H1 (cell line): ENCODE results near the gene DTD1. TPM values are rescaled to one million over a fixed set of nuclear protein-coding genes. Genes with fewer than 3 reads are reported as not detected.
A peak's percentile ranks its signal among the peaks of the same experiment; 100 is the strongest.

Source experiments
- CTCF ChIA-PET: fragments of 300-600 bp; sonication (Branson Sonifier 250); formaldehyde crosslinking; loops from one replicate; lab custom pipeline; 2021; ENCODE audit not compliant: partially characterized antibody; lab: Charles Lee
- POLR2A ChIA-PET: fragments of 300-600 bp; sonication (Branson Sonifier 250); formaldehyde crosslinking; loops from one replicate; lab custom pipeline; 2021; ENCODE audit warnings: inconsistent platforms; ENCODE audit not compliant: partially characterized antibody; lab: Charles Lee
- DNase-seq, 2 experiments: peaks; one replicate each; pipeline versions ENCODE4 v3.0.0 to v3.0.0-alpha.2; 2010 to 2022; ENCODE audit warnings: low spot score in 2 of 2, low read depth in 1 of 2, mixed read lengths in 1 of 2
- FAIRE-seq: peaks from 2 replicates; lab custom pipeline; 2011; peaks lifted over from hg19 to GRCh38; lab: Jason Lieb, UNC
- H2AFZ ChIP-seq: 2 replicates; pipeline ENCODE4 v1.8.1; 2012; ENCODE audit warnings: low read length, inconsistent platforms
- H2AK5ac ChIP-seq: 2 replicates; pipeline ENCODE4 v1.6.1; 2013; ENCODE audit warnings: low read depth, low read length
- H2BK120ac ChIP-seq: replicated peaks from 2 replicates; pipeline ENCODE3; 2013; ENCODE audit warnings: low read depth, low read length, inconsistent platforms
- H2BK12ac ChIP-seq: 2 replicates; pipeline ENCODE4 v1.6.1; 2013; ENCODE audit warnings: low read depth, low read length
- H2BK15ac ChIP-seq: 2 replicates; pipeline ENCODE4 v1.6.1; 2013; ENCODE audit warnings: low read length
- H2BK20ac ChIP-seq: 2 replicates; pipeline ENCODE4 v1.6.1; 2013; ENCODE audit warnings: low read length
- H2BK5ac ChIP-seq: 2 replicates; pipeline ENCODE4 v1.6.1; 2013; ENCODE audit warnings: low read depth, low read length
- H3K14ac ChIP-seq: 2 replicates; pipeline ENCODE4 v1.6.1; 2013; ENCODE audit warnings: inconsistent platforms; ENCODE audit not compliant: insufficient read length
- H3K18ac ChIP-seq: 2 replicates; pipeline ENCODE4 v1.6.1; 2013; ENCODE audit warnings: low read length; ENCODE audit errors: extremely low read depth
- H3K23ac ChIP-seq: 2 replicates; pipeline ENCODE4 v1.6.1; 2013; ENCODE audit warnings: inconsistent platforms; ENCODE audit not compliant: insufficient read length
- H3K23me2 ChIP-seq: 2 replicates; pipeline ENCODE4 v1.6.1; 2013; ENCODE audit warnings: low read depth, low read length
- H3K27ac ChIP-seq: 2 replicates; pipeline ENCODE4 v1.6.1; 2011; ENCODE audit warnings: low read depth, low read length, inconsistent platforms
- H3K27me3 ChIP-seq, 4 experiments: replicated peaks in 1 of 4; 1 replicate in 1 of 4; 2 replicates in 3 of 4; pipeline versions ENCODE4 v1.6.1 to v1.8.1; 2011 to 2013; ENCODE audit warnings: low read length in 3 of 4, mild to moderate bottlenecking in 3 of 4, inconsistent platforms in 2 of 4, mixed read lengths in 2 of 4, moderate library complexity in 1 of 4; ENCODE audit not compliant: control insufficient read depth in 3 of 4, insufficient read depth in 3 of 4; ENCODE audit errors: extremely low read depth in 1 of 4
- H3K36me3 ChIP-seq, 4 experiments: 2 replicates each; pipeline versions ENCODE4 v1.6.1 to v1.8.1; 2011 to 2013; ENCODE audit warnings: mild to moderate bottlenecking in 4 of 4, low read length in 3 of 4, moderate library complexity in 2 of 4, control low read depth in 1 of 4, inconsistent platforms in 1 of 4; ENCODE audit not compliant: insufficient read depth in 4 of 4, control insufficient read depth in 2 of 4
- H3K4ac ChIP-seq: replicated peaks from 2 replicates; pipeline ENCODE3; 2013; ENCODE audit warnings: low read length, low read depth, mixed read lengths, inconsistent platforms; ENCODE audit not compliant: insufficient read length
- H3K4me1 ChIP-seq, 4 experiments: replicated peaks in 1 of 4; 1 replicate in 1 of 4; 2 replicates in 3 of 4; pipeline versions ENCODE4 v1.6.1 to v1.8.1; 2011 to 2013; ENCODE audit warnings: low read length in 3 of 4, inconsistent platforms in 2 of 4, mixed read lengths in 1 of 4; ENCODE audit not compliant: insufficient read depth in 4 of 4, control insufficient read depth in 3 of 4
- H3K4me2 ChIP-seq, 2 experiments: 2 replicates each; pipeline versions ENCODE4 v1.6.1 to v1.8.1; 2011 to 2013; ENCODE audit warnings: low read depth in 2 of 2, low read length in 2 of 2, control low read depth in 1 of 2, inconsistent platforms in 1 of 2, mild to moderate bottlenecking in 1 of 2; ENCODE audit not compliant: insufficient read depth in 1 of 2
- H3K4me3 ChIP-seq, 4 experiments: fragments of 200-600, 300-600 bp in 1 of 4; sonication (generic), shearing (Covaris generic), sonication (Bioruptor Twin) in 1 of 4; 2 replicates each; pipeline versions ENCODE4 v1.5.1 to v1.8.1; 2011 to 2016; ENCODE audit warnings: low read length in 4 of 4, low read depth in 3 of 4, control low read depth in 2 of 4, inconsistent platforms in 2 of 4, mild to moderate bottlenecking in 2 of 4, mixed read lengths in 1 of 4, moderate library complexity in 1 of 4; ENCODE audit not compliant: insufficient read depth in 2 of 4; ENCODE audit errors: extremely low read depth in 1 of 4
- H3K56ac ChIP-seq: replicated peaks from 2 replicates; pipeline ENCODE3; 2013; ENCODE audit warnings: low read depth, mild to moderate bottlenecking, mixed read lengths, low read length, inconsistent platforms; ENCODE audit not compliant: insufficient read length
- H3K79me1 ChIP-seq: 2 replicates; pipeline ENCODE4 v1.6.1; 2013; ENCODE audit warnings: low read depth, low read length, control low read depth
- H3K79me2 ChIP-seq, 2 experiments: 2 replicates each; pipeline versions ENCODE4 v1.6.1 to v1.8.1; 2012 to 2013; ENCODE audit warnings: low read length in 2 of 2, mild to moderate bottlenecking in 2 of 2, inconsistent platforms in 1 of 2; ENCODE audit not compliant: insufficient read depth in 2 of 2, control insufficient read depth in 1 of 2
- H3K9ac ChIP-seq, 4 experiments: replicated peaks in 1 of 4; 1 replicate in 1 of 4; 2 replicates in 3 of 4; pipeline versions ENCODE4 v1.6.1 to v1.8.1; 2011 to 2013; ENCODE audit warnings: low read depth in 3 of 4, low read length in 3 of 4, control low read depth in 2 of 4, mild to moderate bottlenecking in 2 of 4, moderate library complexity in 2 of 4, inconsistent platforms in 1 of 4; ENCODE audit errors: extremely low read depth in 1 of 4
- H3K9me3 ChIP-seq, 2 experiments: 2 replicates each; pipeline versions ENCODE4 v1.6.1 to v1.8.1; 2012 to 2013; ENCODE audit warnings: mild to moderate bottlenecking in 2 of 2, moderate library complexity in 2 of 2, control low read depth in 1 of 2, inconsistent platforms in 1 of 2, low read depth in 1 of 2, low read length in 1 of 2, mixed read lengths in 1 of 2; ENCODE audit not compliant: insufficient read depth in 2 of 2
- H4K20me1 ChIP-seq, 2 experiments: replicated peaks in 1 of 2; 2 replicates each; pipeline versions ENCODE3 to v1.8.1; 2011 to 2013; ENCODE audit warnings: inconsistent platforms in 2 of 2, low read length in 2 of 2, mild to moderate bottlenecking in 1 of 2; ENCODE audit not compliant: insufficient read depth in 2 of 2, control insufficient read depth in 1 of 2
- H4K5ac ChIP-seq: 2 replicates; pipeline ENCODE4 v1.6.1; 2013; ENCODE audit warnings: low read length, low read depth, mixed read lengths, inconsistent platforms; ENCODE audit not compliant: insufficient read length
- H4K8ac ChIP-seq: 2 replicates; pipeline ENCODE4 v1.8.0; 2013; ENCODE audit warnings: mild to moderate bottlenecking, moderate library complexity, low read length, inconsistent platforms; ENCODE audit not compliant: insufficient read depth; ENCODE audit errors: extremely low read depth
- H4K91ac ChIP-seq: replicated peaks from 2 replicates; pipeline ENCODE3; 2013; ENCODE audit warnings: low read length, mixed read lengths, inconsistent platforms; ENCODE audit not compliant: insufficient read length
- BRCA1 ChIP-seq: IDR thresholded peaks from 2 replicates; pipeline ENCODE4 v1.6.1; 2012; ENCODE audit warnings: low read depth, low read length, improper control_type of control experiment
- E2F6 ChIP-seq: IDR thresholded peaks from 2 replicates; pipeline ENCODE4 v1.6.1; 2012; ENCODE audit warnings: inconsistent platforms
- KDM5A ChIP-seq: fragments of 200-600 bp; IDR thresholded peaks from 2 replicates; pipeline ENCODE4 v1.7.1; 2012; ENCODE audit warnings: mild to moderate bottlenecking, low read length, inconsistent platforms, mixed read lengths
- SAP30 ChIP-seq: fragments of 300-600 bp; sonication (generic); IDR thresholded peaks from 2 replicates; pipeline ENCODE4 v1.7.1; 2012; ENCODE audit warnings: low read length, moderate library complexity, mild to moderate bottlenecking, inconsistent platforms; ENCODE audit not compliant: insufficient read depth, insufficient replicate concordance
- SRF ChIP-seq: IDR thresholded peaks from 2 replicates; pipeline ENCODE4 v1.6.1; 2011; ENCODE audit warnings: mild to moderate bottlenecking, low read depth, low read length, moderate library complexity
- ZNF274 ChIP-seq: IDR thresholded peaks from 2 replicates; pipeline ENCODE4 v1.7.0; 2012; ENCODE audit warnings: low read length, borderline replicate concordance; ENCODE audit errors: extremely low read depth
- WGBS, 2 experiments: shearing (Covaris generic) in 1 of 2; methylation state at CpG; one replicate each; pipeline versions ENCODE4 v1.1.6 to v1.1.7; 2013 to 2015; ENCODE audit warnings: low lambda C conversion rate in 2 of 2, mixed read lengths in 2 of 2, inconsistent platforms in 1 of 2, low coverage in 1 of 2, missing lambda C conversion rate in 1 of 2; ENCODE audit not compliant: insufficient replicate concordance in 2 of 2, insufficient coverage in 1 of 2, insufficient read length in 1 of 2; ENCODE audit errors: extremely low coverage in 1 of 2, missing lambda C conversion rate in 1 of 2; 5-methylcytosine and 5-hydroxymethylcytosine counted together
- long read RNA-seq, 2 experiments: library from RNA in 1 of 2; library from capped mRNA in 1 of 2; stranded (forward); transcript quantifications; one replicate each; pipeline ENCODE4 v2.0.0, GENCODE V29; 2021; ENCODE audit warnings: inconsistent platforms in 1 of 2
- polyA minus RNA-seq, 3 experiments: library from RNA; depleted of rRNA, polyadenylated mRNA; stranded (reverse); fragments of >200 nt; gene quantifications; 1 replicate in 2 of 3; 2 replicates in 1 of 3; pipeline ENCODE4 v1.2.3, GENCODE V29; 2011
- polyA plus RNA-seq, 7 experiments: library from polyadenylated mRNA; depleted of rRNA in 3 of 7; stranded (reverse) in 5 of 7; unstranded in 2 of 7; fragments of >200 nt in 5 of 7; fragments of 200-250 nt in 2 of 7; gene quantifications; 1 replicate in 5 of 7; 2 replicates in 1 of 7; 4 replicates in 1 of 7; pipeline versions ENCODE4 v1.2.1 to v1.2.3, GENCODE V29; 2011 to 2013; ENCODE audit warnings: missing spikeins in 2 of 7, mixed read lengths in 2 of 7
- total RNA-seq: library from RNA; stranded (reverse); fragmentation: NEBNext Ultra II Directional; extraction: Animal tissue kit (Norgen Biotek cat#: 25700); gene quantifications from 2 replicates; pipeline ENCODE4 v1.2.1, GENCODE V29; 2021

Gene DTD1
- total RNA-seq (66.6 and 72.1 TPM in 2 replicates), polyA plus RNA-seq (2011; rRNA removed) (49.7 and 57.4 TPM in 2 replicates), polyA minus RNA-seq (2011; rRNA and poly(A)+ RNA removed) (24.6 and 31.0 TPM in 2 replicates)
- 80.0 TPM for polyA plus RNA-seq (2011; cell fraction: cytosol; rRNA removed)
- 33.4 TPM for polyA plus RNA-seq (2011; cell fraction: nucleus; rRNA removed)
- polyA plus RNA-seq (2012, experiment 1 of 2) = 77.2 to 88.5 TPM (median 79.3 TPM) in 4 replicates
- 47.0 TPM for polyA plus RNA-seq (2012, experiment 2 of 2)
- polyA plus RNA-seq (2013, experiment 1 of 2) = 61.8 TPM
- polyA plus RNA-seq (2013, experiment 2 of 2) = 65.6 TPM
- 20.8 TPM for polyA minus RNA-seq (2011; cell fraction: cytosol; rRNA and poly(A)+ RNA removed)
- 25.4 TPM for polyA minus RNA-seq (2011; cell fraction: nucleus; rRNA and poly(A)+ RNA removed)
- long read RNA-seq, experiment 1, transcript DTD1-201 (6 exons, 1,387 nt) = major isoform, 39 of 75 reads
- long read RNA-seq, experiment 1, partial matches to known transcripts = 33 of 75 reads
- long read RNA-seq, experiment 1, other reads (novel, unspliced or antisense) = 3 of 75 reads
- long read RNA-seq, experiment 2, transcript DTD1-201 (6 exons, 1,387 nt) = major isoform, 30 of 42 reads
- long read RNA-seq, experiment 2, partial matches to known transcripts = 11 of 42 reads
- long read RNA-seq, experiment 2, other reads (novel, unspliced or antisense) = 1 of 42 reads

GRCh38 chr20:18587665-18588573, at the start of gene DTD1:
TSS of gene DTD1 (plus strand) at chr20:18588054. CDS start at chr20:18588073, 19 bp downstream.
- Histone ChIP-seq H3K27ac (peak within 1 kb of the TSS; percentile 56; the same call in 1 of the 2 replicates), H2BK15ac (no peak within 1 kb of the TSS), H4K91ac (peak within 1 kb of the TSS; percentile 52), H2BK12ac (0 out of 2 replicates have a peak within 1 kb of the TSS, but pooled peaks have one; percentile 42), H3K4me2 (peak within 1 kb of the TSS; percentile 66 to 79), H2BK20ac (no peak within 1 kb of the TSS), H3K14ac (no peak within 1 kb of the TSS), H2AK5ac (no peak within 1 kb of the TSS), H2AFZ (peak within 1 kb of the TSS; percentile 82; the same call in 1 of the 2 replicates), H4K20me1 (peaks cover 0 to 2% of the 10 kb centered on the region in 2 experiments), H4K5ac (no peak within 1 kb of the TSS), H4K8ac (peak within 1 kb of the TSS; percentile 96; the same call in 1 of the 2 replicates), H3K4ac (no peak within 1 kb of the TSS), H3K23me2 (peaks cover 3% of the 10 kb centered on the region; the same call in 1 of the 2 replicates), H3K79me1 (no peaks in the 10 kb centered on the region; the same call in 1 of the 2 replicates), H3K23ac (no peak within 1 kb of the TSS), H3K4me1 (peaks cover 3 to 13% (median 4%) of the 10 kb centered on the region in 4 experiments; a peak in 5 of 7 replicates), H2BK120ac (no peak within 1 kb of the TSS), H3K27me3 (no peaks in the 10 kb centered on the region; a peak in 1 of 7 replicates), H3K79me2 (peaks cover 0 to 27% of the 10 kb centered on the region in 2 experiments; a peak in 2 of 4 replicates), H3K18ac (no peak within 1 kb of the TSS), H3K56ac (no peak within 1 kb of the TSS), H3K4me3 (peak within 1 kb of the TSS; percentile 57 to 84 (median 73)), H2BK5ac (no peak within 1 kb of the TSS; the same call in 1 of the 2 replicates), H3K9ac (peak within 1 kb of the TSS; percentile 39 to 82 (median 75)), H3K36me3 (no peaks in the 10 kb centered on the region), H3K9me3 (no peaks in the 10 kb centered on the region)
- ChIA-PET POLR2A (interaction anchor here (0.6 to 1.0 kb wide), 3 partner anchors 16 to 91 kb away, joined by 3 read pairs; partner anchors contain the start of gene RBBP9), CTCF (interaction anchor here (0.7 to 1.5 kb wide), 6 partner anchors 8 to 122 kb away, joined by 3 to 4 read pairs (median 3); no protein-coding TSS in a partner anchor)
- FAIRE-seq (no peak), DNase-seq (peak; percentile 81 to 99)
- 1% methylated on average over 51 of the region's 88 CpGs; no CpG with 5 or more reads in 1 of the 2 experiments for WGBS, 2 experiments
- TF ChIP-seq SRF (no peak), ZNF274 (no peak), KDM5A (no peak), BRCA1 (no peak), SAP30 (no peak), E2F6 (peak; percentile 67)
